GM18951 (cell line): Measurements from ENCODE around the gene DHX15.

Experiments
- POLR2A ChIP-seq: IDR thresholded peaks from 4 replicates; pipeline ENCODE4 v1.6.1; 2011; ENCODE audit warnings: mild to moderate bottlenecking; ENCODE audit not compliant: insufficient read length, insufficient read depth; ENCODE audit errors: extremely low read depth
- in situ Hi-C: fragments of 300-500 bp; cut with MboI; formaldehyde crosslinking; loops from one replicate; pipeline ENCODE4 v1.12.0; 2022; ENCODE audit warnings: low sequenced_read_pairs, mixed read lengths, inconsistent platforms; ENCODE audit not compliant: unreplicated experiment

Gene DHX15

DNA sequence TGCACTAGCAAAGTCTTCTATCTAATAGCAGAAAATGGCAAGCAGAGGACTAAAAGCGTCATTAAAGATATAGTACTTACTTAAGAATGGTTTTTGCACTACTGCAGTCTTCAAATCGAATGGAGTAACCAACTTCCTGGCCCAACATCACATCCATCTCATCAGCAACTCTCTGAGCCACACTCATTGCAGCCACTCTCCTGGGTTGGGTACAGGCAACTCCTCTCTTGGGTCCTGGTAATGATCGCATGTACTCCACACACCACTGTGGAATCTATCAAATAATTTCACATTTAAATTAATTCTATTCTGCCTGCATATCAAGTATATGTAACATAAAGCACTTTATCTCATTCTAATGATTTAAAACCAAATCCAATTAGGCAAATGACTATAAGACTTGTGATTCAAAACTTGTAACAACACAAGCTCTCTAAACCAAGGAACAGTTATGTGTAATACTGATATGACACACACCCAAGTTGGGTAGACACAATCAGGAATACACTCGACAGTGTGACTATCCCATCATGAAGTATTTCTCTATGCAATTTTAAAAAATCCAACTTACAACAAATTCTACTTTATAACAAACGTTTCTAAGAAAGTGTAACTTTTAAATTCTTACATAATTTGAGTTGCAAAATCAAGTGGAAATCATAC lies 13.6 kb downstream of the DHX15 start:
- TF ChIP-seq POLR2A: no peak
- in situ Hi-C loops: no loop called here

DNA sequence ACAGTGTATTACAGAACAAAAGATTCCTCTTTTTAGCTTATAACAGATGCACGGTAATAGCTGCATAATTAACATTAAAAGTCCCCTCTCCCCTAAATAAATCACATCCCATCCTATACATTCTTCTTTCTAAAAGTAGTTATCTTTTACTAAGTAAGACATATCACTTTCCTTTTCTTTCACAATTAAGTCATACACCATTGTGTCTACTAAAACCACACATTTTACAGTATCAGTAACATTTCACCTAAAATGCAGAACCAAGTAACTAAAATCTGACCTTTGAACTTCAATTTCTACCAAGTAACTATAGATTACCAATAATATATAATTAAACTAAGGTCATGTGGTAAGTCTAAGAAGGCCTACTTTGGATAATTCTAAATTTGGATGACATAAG lies 14.2 kb downstream of the DHX15 start:
- no peak for TF ChIP-seq POLR2A
- in situ Hi-C loops: no loop called here

- no peak for TF ChIP-seq POLR2A
- in situ Hi-C loops: no loop called here
These were observed 14.7 kb downstream of the DHX15 start for GRCh38 chr4:24569662-24570061.

DNA sequence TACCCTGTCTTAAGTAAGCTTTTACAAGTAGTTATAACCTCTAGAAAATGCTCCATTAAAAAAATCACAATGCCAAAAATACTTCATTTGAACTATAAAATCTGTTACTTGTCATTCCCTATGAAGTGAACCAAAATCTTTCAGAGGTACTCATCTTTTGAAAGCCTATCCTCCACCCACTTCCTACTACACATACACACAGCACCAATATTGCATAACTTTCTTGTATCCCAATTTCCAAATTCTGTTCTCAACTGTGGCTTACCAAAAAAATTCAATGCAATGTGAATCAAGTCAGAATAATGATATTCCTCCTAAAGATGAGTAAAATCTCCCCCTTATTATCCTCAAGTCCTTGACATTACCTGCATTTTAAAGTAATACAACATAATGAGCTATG lies 15.9 kb downstream of the DHX15 start:
- TF ChIP-seq POLR2A: no peak
- in situ Hi-C loops: no loop called here

DNA sequence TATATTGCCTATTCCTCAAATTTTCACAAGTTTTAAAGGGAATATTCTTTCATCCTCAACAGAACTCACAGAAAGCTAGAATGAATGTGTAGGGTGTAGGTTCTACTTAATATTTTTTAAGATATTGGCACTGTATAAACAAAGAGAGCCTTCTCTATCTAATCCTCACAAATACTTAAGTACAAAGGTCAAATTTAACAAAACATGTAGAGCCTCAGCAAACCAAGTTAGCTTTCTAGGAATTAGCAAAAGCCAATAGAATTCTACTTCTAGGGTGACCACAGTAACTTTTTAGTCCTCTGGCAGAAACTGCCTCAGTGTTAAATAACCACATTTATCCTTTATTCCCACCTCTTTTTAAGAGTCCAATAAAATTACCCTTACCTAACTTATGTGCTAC lies 19.3 kb downstream of the DHX15 start:
- in situ Hi-C loops: no loop called here
- no peak for TF ChIP-seq POLR2A

DNA sequence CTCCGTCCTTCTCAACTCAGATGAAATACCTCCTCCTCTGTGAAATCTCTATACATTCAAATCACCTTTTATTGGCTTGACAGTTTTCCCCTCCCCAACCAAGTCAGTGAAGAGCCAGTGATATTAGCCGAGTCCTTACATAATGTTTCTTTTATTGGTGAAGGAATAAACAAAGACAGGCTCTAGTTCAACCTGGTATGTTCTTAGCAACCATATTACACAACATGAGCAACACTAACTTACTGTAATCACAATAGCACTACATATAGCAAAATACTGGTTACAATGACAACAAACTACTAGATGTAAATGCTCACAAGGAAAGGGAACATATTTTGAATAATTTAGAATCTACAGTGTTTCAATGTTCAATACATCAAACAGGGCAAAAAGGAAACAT lies 19.9 kb downstream of the DHX15 start:
- TF ChIP-seq POLR2A: no peak
- in situ Hi-C loops: no loop called here

GRCh38 chr4:24561438-24562139 lies 22.8 kb downstream of the DHX15 start:
- in situ Hi-C loops: no loop called here
- TF ChIP-seq POLR2A: no peak

DNA sequence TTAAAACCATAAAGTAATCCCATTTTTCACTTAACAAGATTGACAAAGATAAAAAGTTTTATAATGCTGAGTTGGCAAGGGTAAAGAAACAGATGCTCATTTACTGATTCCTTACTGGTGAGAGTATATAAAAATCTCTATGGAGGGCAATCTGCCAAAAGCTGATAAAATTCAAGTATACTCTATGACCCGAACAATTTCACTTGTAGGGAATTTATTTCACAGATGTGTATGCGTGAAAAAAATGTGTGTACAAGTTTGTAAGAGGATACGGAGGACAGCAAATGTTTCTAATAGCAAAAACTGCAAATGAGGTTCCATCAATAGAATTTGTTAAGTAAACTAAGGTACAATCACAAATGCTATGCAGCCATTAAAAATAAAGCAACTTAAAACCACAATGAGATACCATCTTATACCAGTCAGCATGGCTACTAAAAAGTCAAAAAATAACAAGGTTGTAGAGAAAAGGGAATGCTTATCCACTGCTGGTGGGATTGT lies 23.4 kb downstream of the DHX15 start:
- in situ Hi-C loops: no loop called here
- TF ChIP-seq POLR2A: no peak

DNA sequence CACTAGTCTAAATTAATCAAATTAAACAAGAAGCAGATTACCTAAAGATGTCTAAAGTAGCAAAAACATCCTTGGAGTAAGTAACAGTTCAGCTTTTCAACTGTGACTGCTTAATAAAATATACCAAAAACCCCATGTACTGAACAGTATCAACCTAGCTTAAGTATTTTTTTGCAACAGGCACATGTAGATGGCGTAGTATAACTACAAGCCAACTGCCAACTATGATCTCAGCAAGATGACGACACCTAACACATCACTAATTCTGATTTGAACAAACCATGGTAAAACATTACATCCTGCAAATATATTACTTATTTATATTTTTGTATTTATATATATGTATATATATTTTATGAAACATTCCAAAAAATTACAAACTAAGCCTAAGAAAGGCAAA lies 24.5 kb downstream of the DHX15 start:
- TF ChIP-seq POLR2A: no peak
- in situ Hi-C loops: no loop called here

GRCh38 chr4:24559032-24559821 lies 25.1 kb downstream of the DHX15 start:
- no peak for TF ChIP-seq POLR2A
- in situ Hi-C loops: no loop called here

DNA sequence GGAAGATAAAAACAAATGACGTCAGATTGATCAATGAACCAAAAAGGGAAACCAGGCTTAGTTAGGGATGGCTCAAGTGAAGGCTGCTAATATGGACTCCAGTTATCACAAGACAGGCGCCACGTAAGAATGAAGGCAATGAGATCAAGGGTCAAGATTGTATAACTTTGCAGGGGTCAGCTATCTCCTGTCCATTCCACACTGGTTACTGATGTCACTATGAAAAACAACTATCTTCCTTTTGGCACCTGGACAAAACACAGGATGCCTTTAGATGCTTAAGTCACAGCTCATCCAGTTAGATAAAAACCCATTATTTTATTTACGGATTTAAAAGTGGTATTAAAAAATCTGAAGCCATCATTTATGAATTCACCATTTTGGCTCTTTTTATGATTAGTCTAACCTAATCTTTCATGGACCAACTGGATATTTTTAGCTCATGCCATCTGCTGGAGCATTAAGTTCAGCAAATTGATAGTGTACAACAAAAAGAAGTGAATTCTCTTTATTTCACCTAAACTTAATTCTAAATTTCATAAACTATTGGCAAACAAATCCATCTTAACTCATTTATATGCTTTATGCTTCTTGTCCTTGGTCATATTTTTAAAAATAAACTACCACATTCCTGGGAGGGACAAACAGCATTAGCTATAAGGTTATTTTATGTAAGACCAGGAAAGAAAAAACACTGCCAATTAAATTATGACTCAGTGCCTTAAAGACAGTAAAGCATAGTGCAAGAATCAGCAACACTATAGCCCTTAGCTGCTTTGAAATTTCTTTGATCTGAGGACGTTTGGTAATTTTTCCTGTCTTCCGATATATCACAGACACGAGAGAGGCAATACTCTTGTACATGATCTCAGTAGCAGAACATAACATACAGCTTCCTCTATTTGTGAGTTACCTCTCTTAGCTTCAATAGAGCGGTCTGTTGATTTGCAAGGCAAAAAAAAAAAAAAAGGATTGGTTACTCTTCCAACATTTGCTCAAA lies 27.0 kb downstream of the DHX15 start:
- in situ Hi-C loops: no loop called here
- no peak for TF ChIP-seq POLR2A

GRCh38 chr4:24551492-24552289 lies 32.7 kb downstream of the DHX15 start:
- no peak for TF ChIP-seq POLR2A
- in situ Hi-C loops: no loop called here
